HEK293T (cell line): ENCODE results near the gene EXOSC7.

ENCODE experiments used
- BHLHE40 ChIP-seq: fragments of 450-650 bp; IDR thresholded peaks from 2 replicates; pipeline ENCODE4 v1.6.1; 2016; ENCODE audit warnings: mild to moderate bottlenecking, moderate library complexity, borderline replicate concordance
- CTBP1 ChIP-seq: fragments of 450-650 bp; IDR thresholded peaks from 2 replicates; pipeline ENCODE4 v1.6.1; 2016; ENCODE audit warnings: borderline replicate concordance
- ELF4 ChIP-seq: fragments of 450-650 bp; IDR thresholded peaks from 2 replicates; pipeline ENCODE4 v1.6.1; 2017; ENCODE audit warnings: antibody characterized with exemption
- FOXK2 ChIP-seq: fragments of 450-650 bp; IDR thresholded peaks from 2 replicates; pipeline ENCODE4 v1.6.1; 2016; ENCODE audit warnings: mild to moderate bottlenecking
- FOXM1 ChIP-seq: fragments of 450-650 bp; IDR thresholded peaks from 2 replicates; pipeline ENCODE4 v1.6.1; 2017; ENCODE audit warnings: mild to moderate bottlenecking, borderline replicate concordance
- HDGF ChIP-seq: fragments of 450-650 bp; IDR thresholded peaks from 2 replicates; pipeline ENCODE4 v1.6.1; 2017; ENCODE audit warnings: antibody characterized with exemption, borderline replicate concordance
- L3MBTL2 ChIP-seq: fragments of 450-650 bp; conservative IDR thresholded peaks from 2 replicates; pipeline ENCODE4 v1.6.1; 2016; ENCODE audit warnings: mild to moderate bottlenecking
- NFRKB ChIP-seq: fragments of 450-650 bp; IDR thresholded peaks from 2 replicates; pipeline ENCODE4 v1.6.1; 2016; ENCODE audit warnings: mild to moderate bottlenecking, moderate library complexity
- SP1 ChIP-seq: fragments of 450-650 bp; IDR thresholded peaks from 2 replicates; pipeline ENCODE4 v1.6.1; 2017
- SUZ12 ChIP-seq: fragments of 450-650 bp; IDR thresholded peaks from 2 replicates; pipeline ENCODE4 v1.6.1; 2016; ENCODE audit warnings: mild to moderate bottlenecking
- ZNF384 ChIP-seq: fragments of 450-650 bp; IDR thresholded peaks from 2 replicates; pipeline ENCODE4 v1.6.1; 2016

- no peak for TF ChIP-seq BHLHE40
- TF ChIP-seq HDGF: no peak
- no peak for TF ChIP-seq SP1
- no peak for TF ChIP-seq ELF4
- TF ChIP-seq FOXM1: no peak
- no peak for TF ChIP-seq CTBP1
- no peak for TF ChIP-seq L3MBTL2
- no peak for TF ChIP-seq SUZ12
- TF ChIP-seq NFRKB: no peak
- TF ChIP-seq FOXK2: no peak
- TF ChIP-seq ZNF384: no peak
Measured at GRCh38 chr3:44969828-44970179, 6.2 kb upstream of the EXOSC7 start.
